C4-2B (cell line): ENCODE results near the gene TUBB4B.

Experiments
- H3K27ac ChIP-seq: fragments of 450-650 bp; 2 replicates; pipeline ENCODE4 v1.5.1; 2017
- CTCF ChIP-seq: fragments of 450-650 bp; conservative IDR thresholded peaks from 2 replicates; pipeline ENCODE4 v1.5.1; 2017; ENCODE audit warnings: mild to moderate bottlenecking
- ZFX ChIP-seq: fragments of 450-650 bp; IDR thresholded peaks from 2 replicates; pipeline ENCODE4 v1.6.1; 2017

TUBB4B gene

GRCh38 chr9:137232101-137232500 lies 9.0 kb upstream of the TUBB4B start:
- TF ChIP-seq CTCF (no peak), ZFX (no peak)

GRCh38 chr9:137232510-137232909 lies 8.6 kb upstream of the TUBB4B start:
- peak overlapping the region; percentile 64 for H3K27ac ChIP-seq
- 0 out of 2 replicates have a peak, but pooled peaks have one; percentile 29 for TF ChIP-seq ZFX
- TF ChIP-seq CTCF: no peak

More at GRCh38 chr9:137232101-137232500, 9.0 kb upstream of the TUBB4B start:
- peak overlapping the region; percentile 64 for H3K27ac ChIP-seq

- no peak for TF ChIP-seq ZFX
- no peak for TF ChIP-seq CTCF
- no peak overlapping the region; the same call in 1 of the 2 replicates for H3K27ac ChIP-seq
These were observed 7.7 kb upstream of the TUBB4B start for GRCh38 chr9:137233143-137233980.

- TF ChIP-seq CTCF (no peak), ZFX (no peak)
- H3K27ac ChIP-seq: no peak overlapping the region
These were observed 6.9 kb upstream of the TUBB4B start for GRCh38 chr9:137234055-137234697.

- no peak overlapping the region for H3K27ac ChIP-seq
- TF ChIP-seq ZFX (no peak), CTCF (no peak)
These were observed 6.2 kb upstream of the TUBB4B start for GRCh38 chr9:137234758-137235423.

- no peak overlapping the region; the same call in 1 of the 2 replicates for H3K27ac ChIP-seq
- TF ChIP-seq ZFX: no peak
- no peak for TF ChIP-seq CTCF
These were observed 5.5 kb upstream of the TUBB4B start for GRCh38 chr9:137235424-137236237.
